GM18499 (cell line): Measurements from ENCODE around the gene S1PR4.
"Not testable (repeated sequence)": the region's sequence is repeated elsewhere in the genome, so short reads cannot be mapped to it uniquely, and the experiment has no call there.

Experiments
- ATAC-seq: cut with Tn5 transposase; IDR thresholded peaks from one replicate; pipeline ENCODE4 v1.9.1; 2021; ENCODE audit warnings: moderate number of reproducible peaks; ENCODE audit not compliant: insufficient read depth, unreplicated experiment

S1PR4 gene

GRCh38 chr19:3192684-3193083 is 14.1 kb downstream of the S1PR4 start:
- no peak for ATAC-seq

- ATAC-seq = no peak
Observed at GRCh38 chr19:3193256-3194105, 14.9 kb downstream of the S1PR4 start.

DNA sequence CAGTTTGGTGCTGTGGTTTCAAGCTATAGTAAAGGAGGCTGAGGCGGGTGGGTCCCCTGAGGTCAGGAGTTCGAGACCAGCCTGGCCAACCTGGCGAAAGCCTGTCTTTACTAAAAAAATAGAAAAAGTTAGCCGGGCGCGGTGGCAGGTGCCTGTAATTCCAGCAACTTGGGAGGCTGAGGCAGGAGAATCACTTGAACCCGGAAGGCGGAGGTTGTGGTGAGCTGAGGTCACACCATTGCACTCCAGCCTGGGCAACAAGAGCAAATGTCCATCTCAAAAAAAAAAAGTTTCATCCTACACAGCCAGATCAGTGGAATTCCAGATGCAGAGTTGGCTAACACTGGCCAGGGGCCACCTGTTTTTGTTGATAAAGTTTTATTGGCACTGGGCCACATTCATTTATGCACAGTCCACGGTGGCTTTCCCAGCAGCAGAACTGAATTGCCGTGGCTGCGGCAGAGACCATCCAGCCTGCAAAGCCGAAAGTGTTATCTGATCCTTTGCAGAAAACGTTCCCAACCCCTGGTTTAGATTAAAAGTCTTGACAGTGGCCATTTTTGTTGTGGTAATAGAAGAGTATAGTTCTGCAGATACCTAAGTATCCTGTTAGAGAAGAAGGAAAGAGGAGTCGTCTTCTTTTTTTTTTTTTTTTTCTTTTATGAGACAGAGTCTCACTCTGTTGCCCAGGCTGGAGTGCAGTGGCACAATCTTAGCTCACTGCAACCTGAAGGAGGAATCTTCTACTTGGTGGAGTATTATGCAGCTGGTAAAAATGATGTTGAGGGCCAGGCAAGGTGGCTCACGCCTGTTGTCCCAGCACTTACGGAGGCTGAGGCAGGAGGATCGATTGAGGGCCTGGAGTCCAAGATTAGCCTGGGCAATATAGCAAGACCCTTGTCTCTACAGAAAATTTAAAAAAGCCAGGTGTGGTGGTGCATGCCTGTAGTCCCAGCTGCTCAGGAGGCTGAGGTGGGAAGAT is 15.8 kb downstream of the S1PR4 start:
- no peak for ATAC-seq

DNA sequence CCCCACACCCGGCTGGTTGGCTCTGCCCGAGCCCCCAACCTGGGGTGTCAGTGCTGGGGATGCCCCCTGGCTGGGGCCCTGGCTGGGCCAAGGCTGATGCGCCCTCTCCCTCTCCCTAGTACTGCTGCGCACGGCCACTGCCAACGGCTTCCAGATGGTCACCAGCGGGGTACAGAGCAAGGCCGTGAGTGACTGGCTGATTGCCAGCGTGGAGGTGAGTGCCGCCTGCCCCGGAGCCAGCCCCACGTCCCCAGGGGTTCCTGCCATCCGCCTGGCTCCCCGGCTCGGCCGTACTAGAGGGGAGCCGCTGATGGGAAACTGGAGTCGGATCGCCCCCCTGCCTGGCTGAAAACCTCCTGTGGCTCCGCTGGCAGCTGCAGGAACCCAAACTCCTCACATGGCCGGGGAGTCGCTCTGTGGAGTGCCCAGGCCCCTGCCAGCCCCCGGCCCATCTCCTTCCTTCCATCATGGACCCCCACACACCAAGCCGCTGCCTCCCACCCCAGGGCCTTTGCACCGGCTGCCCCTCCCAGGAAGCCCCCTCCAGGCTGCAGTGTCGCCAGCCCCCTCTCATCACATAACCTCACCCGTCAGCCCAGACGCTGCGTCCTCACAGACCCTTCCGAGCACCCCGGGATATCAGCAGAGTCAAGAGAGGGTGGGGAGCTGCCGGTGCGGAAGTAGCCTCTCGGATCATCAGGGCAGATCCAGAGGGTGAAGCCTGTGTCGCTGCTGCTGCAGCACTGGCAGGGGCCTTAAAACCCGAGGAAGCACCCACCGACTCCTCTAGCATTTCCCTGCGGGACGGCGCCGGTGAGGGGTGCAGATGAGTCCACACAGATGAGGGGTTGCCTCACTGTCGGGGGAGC is 17.7 kb downstream of the S1PR4 start:
- ATAC-seq = no peak

DNA sequence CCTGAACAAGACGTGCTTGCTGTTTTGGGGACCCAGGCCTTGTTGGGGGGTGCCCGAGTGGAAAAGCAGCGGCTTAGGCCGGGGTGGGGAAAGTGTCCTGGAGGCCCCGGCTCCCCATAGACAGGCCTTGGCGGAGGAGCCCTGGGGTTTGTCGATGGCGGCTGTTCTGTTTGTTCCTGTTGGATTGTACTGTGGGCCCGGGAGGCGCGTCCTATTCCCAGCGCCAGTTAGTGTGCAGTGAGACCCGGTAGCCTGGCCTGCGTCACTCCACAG is 18.3 kb downstream of the S1PR4 start:
- no peak for ATAC-seq

DNA sequence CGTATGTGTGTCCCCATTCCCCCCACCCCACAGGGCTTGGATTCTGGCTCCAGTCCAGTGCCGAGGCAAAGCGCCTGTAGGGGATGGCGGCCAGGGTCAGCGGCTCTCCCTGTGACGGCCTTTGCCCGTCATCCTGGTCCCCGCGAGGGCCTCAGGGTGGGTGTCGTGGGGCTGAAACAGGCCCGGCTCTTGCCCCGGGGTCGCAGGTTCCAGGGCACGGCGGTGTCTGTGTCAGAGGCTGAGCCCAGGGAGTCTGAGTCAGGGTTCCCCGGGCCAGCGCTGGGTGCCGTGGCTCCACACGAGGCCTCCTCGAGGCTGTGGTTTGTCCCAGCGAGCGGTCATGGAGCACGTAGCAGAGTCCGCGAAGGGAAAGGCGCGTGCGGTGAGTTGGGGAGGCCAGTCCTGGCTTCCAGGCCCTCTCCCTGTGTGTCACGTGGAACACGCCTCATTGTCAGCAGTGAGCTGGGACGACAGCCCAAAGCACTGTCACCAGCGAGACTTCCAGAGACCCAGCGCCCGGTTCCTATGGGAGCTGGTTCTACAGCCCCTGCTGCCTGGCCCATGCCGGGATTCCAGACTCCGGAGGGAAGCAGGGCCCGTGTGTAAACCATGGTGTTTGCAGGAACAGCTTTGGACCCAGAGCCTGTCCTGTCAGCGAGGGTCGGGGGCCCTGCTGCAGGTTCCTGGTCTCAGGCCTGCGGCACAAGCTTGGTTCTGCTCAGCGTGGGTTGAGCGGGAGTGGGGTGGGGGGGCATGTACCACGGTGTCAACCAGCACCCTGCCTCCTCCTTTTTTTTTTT is 20.5 kb downstream of the S1PR4 start:
- no peak for ATAC-seq

DNA sequence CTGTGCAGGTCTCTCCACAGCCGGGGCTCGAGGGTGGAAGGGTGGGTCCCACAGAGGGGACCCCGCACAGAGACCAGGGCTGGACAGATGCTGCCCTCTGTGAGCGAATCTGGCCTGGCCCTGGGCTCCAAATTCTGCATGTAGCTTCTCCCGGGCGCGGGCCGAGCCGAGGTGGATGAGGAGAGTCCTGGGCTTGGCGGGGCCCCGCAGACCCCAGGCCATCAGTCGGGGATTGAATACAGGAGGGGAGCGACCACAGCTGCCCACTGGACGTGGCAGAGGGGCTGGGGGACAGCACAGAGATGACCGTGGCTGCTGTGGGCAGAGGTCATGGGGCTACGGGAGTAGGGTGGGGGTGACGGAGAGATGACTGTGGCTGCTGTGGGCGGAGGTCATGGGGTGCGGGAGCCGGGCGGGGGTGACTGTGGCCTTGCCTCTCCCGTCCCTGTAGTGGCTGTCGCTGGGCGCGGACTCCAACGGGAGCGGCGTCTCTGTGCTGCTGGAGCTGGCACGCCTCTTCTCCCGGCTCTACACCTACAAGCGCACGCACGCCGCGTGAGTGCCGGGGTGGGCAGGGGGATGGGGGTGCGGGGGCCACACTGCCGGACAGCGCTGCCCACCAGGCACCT is 22.6 kb downstream of the S1PR4 start:
- no peak for ATAC-seq

- ATAC-seq = no peak
Observed at GRCh38 chr19:3201911-3202310, 23.3 kb downstream of the S1PR4 start.

- ATAC-seq = no peak
Observed at GRCh38 chr19:3202346-3202745, 23.8 kb downstream of the S1PR4 start.

DNA sequence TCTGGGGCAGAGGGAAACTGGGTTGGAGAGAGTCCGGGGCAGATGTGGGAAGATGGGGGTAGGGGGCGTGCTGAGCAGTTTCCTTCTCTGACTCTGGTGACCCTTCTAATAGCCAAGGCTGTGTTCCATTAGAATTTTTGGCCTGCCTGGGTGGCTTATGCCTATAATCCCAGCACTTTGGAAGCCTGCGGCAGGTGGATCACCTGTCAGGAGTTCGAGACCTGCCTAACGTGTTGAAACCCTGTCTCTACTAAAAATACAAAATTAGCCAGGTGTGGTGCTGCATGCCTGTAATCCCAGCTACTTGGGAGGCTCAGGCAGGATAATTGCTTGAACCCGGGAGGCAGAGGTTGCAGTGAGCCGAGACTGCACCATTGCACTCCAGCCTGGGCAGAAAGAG is 24.3 kb downstream of the S1PR4 start:
- not testable (repeated sequence) for ATAC-seq

DNA sequence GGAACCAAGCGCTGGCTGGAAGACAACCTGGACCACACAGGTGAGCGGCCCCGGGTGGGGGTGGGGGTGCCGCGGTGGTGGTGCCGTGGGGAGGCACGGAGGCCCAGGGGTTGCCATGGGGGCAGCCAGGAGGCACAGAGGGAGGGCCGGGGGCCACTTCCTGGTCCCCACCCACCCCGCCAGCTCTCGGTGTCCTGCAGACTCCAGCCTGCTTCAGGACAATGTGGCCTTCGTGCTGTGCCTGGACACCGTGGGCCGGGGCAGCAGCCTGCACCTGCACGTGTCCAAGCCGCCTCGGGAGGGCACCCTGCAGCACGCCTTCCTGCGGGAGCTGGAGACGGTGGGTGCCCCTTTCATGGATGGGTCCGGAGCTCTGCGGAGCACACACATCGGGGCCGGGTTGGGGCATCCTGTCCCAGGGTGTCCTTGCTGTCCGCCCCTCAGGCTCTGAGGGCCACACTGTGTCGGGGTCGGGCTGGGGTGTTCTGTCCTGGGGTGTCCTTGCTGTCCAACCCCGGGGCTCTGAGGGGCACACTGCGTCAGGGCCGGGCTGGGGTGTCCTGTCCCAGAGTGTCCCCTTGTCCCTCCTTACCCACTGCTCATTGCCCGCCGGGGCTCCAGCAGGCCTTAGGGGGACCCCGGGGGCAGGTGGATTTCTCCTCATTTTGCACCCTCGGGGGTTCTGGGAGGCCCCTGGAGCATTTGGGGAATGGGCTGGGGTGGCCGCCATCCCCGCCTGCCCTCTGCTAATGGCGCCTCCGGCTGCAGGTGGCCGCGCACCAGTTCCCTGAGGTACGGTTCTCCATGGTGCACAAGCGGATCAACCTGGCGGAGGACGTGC is 25.5 kb downstream of the S1PR4 start:
- ATAC-seq = no peak

DNA sequence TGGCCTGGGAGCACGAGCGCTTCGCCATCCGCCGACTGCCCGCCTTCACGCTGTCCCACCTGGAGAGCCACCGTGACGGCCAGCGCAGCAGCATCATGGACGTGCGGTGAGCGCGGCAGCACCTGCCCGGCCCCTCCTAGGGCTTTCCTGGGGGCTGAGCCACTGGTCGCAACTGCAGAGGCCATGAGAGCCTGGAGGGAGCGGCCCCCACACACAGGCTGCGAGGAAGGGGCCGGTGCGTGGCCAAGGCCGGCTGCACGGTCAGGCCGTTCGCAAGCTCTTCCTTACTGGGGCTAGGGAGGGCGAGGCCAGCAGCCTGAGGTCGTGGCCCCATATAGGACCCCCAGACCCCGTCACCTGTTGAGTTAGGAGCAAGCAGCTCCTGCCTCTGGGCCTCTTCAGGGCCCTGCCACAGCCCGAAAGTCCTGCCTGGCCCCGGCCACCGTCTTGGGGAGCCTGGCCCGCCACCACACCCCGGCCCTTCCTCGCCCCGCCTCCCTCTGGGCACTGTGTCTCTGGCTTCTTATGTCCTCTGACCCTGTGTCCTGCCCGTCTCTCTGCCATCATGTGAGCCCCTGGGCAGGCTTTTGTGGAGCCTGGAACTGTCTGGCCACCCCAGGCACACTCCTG is 26.2 kb downstream of the S1PR4 start:
- ATAC-seq = no peak

DNA sequence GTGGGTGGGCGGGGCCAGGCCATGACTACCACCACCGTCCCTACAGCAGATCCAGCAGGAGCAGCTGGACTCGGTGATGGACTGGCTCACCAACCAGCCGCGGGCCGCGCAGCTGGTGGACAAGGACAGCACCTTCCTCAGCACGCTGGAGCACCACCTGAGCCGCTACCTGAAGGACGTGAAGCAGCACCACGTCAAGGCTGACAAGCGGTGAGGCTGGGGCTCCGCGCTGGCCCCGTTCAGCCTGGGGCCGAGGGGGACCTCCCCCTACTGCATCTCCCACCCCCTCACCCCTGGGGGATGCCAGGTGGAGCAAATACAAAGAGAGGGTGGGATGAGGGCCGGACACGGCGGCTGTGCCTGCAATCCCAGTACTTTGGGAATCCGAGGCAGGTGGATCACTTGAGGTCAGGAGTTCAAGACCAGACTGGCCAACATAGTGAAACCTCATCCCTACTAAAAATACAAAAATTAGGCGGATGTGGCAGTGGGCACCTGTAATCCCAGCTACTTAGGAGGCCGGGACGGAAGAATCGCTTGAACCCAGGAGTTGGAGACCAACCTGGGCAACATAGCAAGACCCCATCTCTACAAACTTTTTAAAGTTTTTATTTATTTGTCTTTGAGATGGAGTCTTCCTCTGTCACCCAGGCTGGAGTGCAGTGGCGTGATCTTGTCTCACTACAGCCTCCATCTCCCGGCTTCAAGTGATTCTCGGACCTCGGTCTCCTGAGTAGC is 27.8 kb downstream of the S1PR4 start:
- ATAC-seq = no peak

GRCh38 chr19:3207461-3208242 is 29.1 kb downstream of the S1PR4 start:
- no peak for ATAC-seq

- ATAC-seq = no peak
Observed at GRCh38 chr19:3208317-3209207, 30.0 kb downstream of the S1PR4 start.
